Measurements from ENCODE around the gene SP140L.

The SP140L gene

DNA sequence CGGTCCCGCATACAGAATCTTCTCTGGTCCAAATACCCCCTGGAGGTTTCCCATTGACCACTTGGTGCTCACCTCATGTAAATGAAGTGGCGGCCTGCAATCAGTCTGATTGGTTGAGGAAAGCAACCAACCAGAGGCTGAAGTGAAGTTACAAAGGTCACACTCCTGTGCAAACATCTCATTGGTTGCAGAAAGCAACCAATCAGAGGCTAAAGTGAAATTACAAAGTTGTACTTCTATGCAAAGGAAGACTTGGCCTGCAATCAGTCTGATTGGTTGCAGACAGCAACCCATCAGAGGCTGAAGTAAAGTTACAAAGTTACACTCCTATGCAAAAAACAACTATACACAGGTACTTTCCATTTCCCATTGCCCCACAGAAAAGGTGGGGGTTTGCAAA lies 86.5 kb downstream of the SP140L start:
- no peak overlapping the region for H4K91ac ChIP-seq (ENCODE audit: low read length)
- H3K23ac ChIP-seq (ENCODE audit: low read length in 2 of 2), result no peak overlapping the region
- H3K4me1 ChIP-seq (ENCODE audit: control insufficient read depth, insufficient read depth, low read depth, low read length), result peaks cover 19% of the 10 kb centered on the region
- no peak overlapping the region for H3K4me2 ChIP-seq (ENCODE audit: low read length, poor library complexity, severe bottlenecking)
- H2BK120ac ChIP-seq (ENCODE audit: low read depth, low read length), result no peak overlapping the region
- H3K27ac ChIP-seq (ENCODE audit: low read length, poor library complexity, severe bottlenecking), result no peak overlapping the region
- no peak overlapping the region for H2BK12ac ChIP-seq (ENCODE audit: low read length in 2 of 2)
- no peak overlapping the region for H2BK5ac ChIP-seq (ENCODE audit: low read depth, low read length, poor library complexity, severe bottlenecking)
- H3K27me3 ChIP-seq (ENCODE audit: control insufficient read depth in 1 of 2, insufficient read depth in 1 of 2, low read length in 2 of 2), result no peaks in the 10 kb centered on the region
- peaks cover 2 to 5% of the 10 kb centered on the region in 2 experiments for H3K36me3 ChIP-seq (ENCODE audit: control insufficient read depth in 1 of 2, insufficient read depth in 2 of 2, low read depth in 1 of 2, low read length in 2 of 2)
- H3K9ac ChIP-seq (ENCODE audit: low read length), result no peak overlapping the region
- no peak overlapping the region for H3K4me3 ChIP-seq (ENCODE audit: insufficient read depth in 1 of 2, low read depth in 1 of 2, low read length in 2 of 2)
- 98% methylated on average over 3 of the region's 3 CpGs for WGBS
- H3K4ac ChIP-seq (ENCODE audit: low read depth in 1 of 2, low read length in 2 of 2), result no peak overlapping the region
- no peak overlapping the region for H2AK5ac ChIP-seq (ENCODE audit: low read length, severe bottlenecking)
- DNase-seq, result no peak
- H3K79me1 ChIP-seq (replicated peaks; ENCODE audit: low read length, poor library complexity, severe bottlenecking), result peaks cover 1% of the 10 kb centered on the region
- H2BK15ac ChIP-seq (ENCODE audit: low read depth, poor library complexity, severe bottlenecking), result no peak overlapping the region
- H3K9me3 ChIP-seq (ENCODE audit: control insufficient read depth, low read length), result no peaks in the 10 kb centered on the region
- no peak overlapping the region for H4K8ac ChIP-seq (ENCODE audit: low read length)
- H2AFZ ChIP-seq (ENCODE audit: low read depth, low read length), result no peak overlapping the region
- H3K14ac ChIP-seq (ENCODE audit: low read length in 2 of 2), result no peak overlapping the region
- no peak overlapping the region for H3K18ac ChIP-seq (ENCODE audit: low read depth in 1 of 2, low read length in 2 of 2)

DNA sequence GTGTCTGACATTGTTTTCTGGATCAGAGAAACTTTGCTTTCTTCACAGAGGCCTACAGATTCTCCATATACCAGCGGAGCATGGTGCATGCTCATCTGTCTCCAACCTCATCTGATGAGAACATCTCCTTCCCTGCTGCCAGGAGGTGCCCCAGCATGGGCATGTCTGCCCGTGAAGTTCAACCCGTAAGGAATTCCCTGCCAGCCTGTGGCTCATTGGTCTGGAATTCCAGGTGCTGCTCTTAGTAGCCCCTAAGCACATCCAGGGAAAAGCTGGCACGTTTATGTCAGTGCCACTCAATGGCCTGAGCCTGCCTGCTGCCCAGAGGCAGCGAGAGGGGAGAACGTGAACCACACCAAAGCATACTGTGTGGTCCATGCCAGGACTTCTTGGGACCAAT lies 87.3 kb downstream of the SP140L start:
- peak overlapping the region in 1 of 2 experiments; percentile 23 for H2BK12ac ChIP-seq (ENCODE audit: low read length in 2 of 2)
- no peak overlapping the region for H3K23ac ChIP-seq (ENCODE audit: low read length in 2 of 2)
- H2AK5ac ChIP-seq (ENCODE audit: low read length, severe bottlenecking), result no peak overlapping the region

DNA sequence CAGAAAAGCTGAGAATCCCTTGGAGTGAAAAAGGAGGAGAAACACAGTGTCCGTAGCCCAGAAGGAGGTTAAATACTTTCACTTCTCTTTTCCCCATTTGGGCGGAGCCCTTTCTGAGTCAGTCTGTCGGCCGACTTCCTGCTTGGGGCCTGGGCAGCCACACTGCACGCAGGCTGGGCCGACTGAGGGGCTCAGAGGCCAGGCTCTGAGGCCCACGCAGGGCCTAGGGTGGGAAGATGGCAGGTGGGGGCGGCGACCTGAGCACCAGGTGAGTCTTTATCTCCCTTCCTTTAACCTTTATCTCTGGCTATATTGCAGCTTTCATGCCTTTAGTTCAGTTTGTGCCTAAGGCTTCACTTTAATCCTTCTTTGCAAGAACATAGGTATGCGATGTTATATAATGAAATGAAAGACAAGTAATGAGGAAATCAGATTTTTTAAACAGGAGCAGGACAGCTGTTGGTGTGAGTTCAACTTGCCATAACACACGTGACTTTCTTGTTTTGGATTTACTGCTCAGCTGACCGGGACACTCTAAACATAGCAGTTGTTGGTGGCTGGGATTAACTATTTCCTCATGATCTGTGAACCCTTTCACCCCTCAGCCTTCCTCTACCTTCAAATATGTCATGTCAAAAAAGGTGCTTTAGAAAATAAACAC lies 89.2 kb downstream of the SP140L start, which contains the start of gene SP100:
SP100 (plus strand) TSS at position 141 of the 661 bp plus-strand sequence; CDS start at position 237, 96 bp downstream.
- peak within 1 kb of the TSS; percentile 98 for H4K91ac ChIP-seq (ENCODE audit: low read length)
- H3K27me3 ChIP-seq (ENCODE audit: control insufficient read depth in 1 of 2, insufficient read depth in 1 of 2, low read length in 2 of 2), result no peaks in the 10 kb centered on the region
- H4K8ac ChIP-seq (ENCODE audit: low read length), result peak within 1 kb of the TSS; percentile 93
- H2BK12ac ChIP-seq (ENCODE audit: low read length in 2 of 2), result peak within 1 kb of the TSS; percentile 18 to 25
- DNase-seq, result peak; percentile 92
- peak within 1 kb of the TSS; percentile 85 for H3K27ac ChIP-seq (ENCODE audit: low read length, poor library complexity, severe bottlenecking)
- H3K9ac ChIP-seq (ENCODE audit: low read length), result peak within 1 kb of the TSS; percentile 98
- H3K4me2 ChIP-seq (ENCODE audit: low read length, poor library complexity, severe bottlenecking), result peak within 1 kb of the TSS; percentile 91
- H3K79me1 ChIP-seq (replicated peaks; ENCODE audit: low read length, poor library complexity, severe bottlenecking), result peaks cover 3% of the 10 kb centered on the region
- H3K4me1 ChIP-seq (ENCODE audit: control insufficient read depth, insufficient read depth, low read depth, low read length), result peaks cover 16% of the 10 kb centered on the region
- H3K9me3 ChIP-seq (ENCODE audit: control insufficient read depth, low read length), result no peaks in the 10 kb centered on the region
- H2AK5ac ChIP-seq (ENCODE audit: low read length, severe bottlenecking), result peak within 1 kb of the TSS; percentile 83
- H2BK15ac ChIP-seq (ENCODE audit: low read depth, poor library complexity, severe bottlenecking), result no peak within 1 kb of the TSS
- peak within 1 kb of the TSS; percentile 24 for H2BK5ac ChIP-seq (ENCODE audit: low read depth, low read length, poor library complexity, severe bottlenecking)
- H3K18ac ChIP-seq (ENCODE audit: low read depth in 1 of 2, low read length in 2 of 2), result peak within 1 kb of the TSS; percentile 84 to 92
- peak within 1 kb of the TSS in 1 of 2 experiments; percentile 34 for H3K23ac ChIP-seq (ENCODE audit: low read length in 2 of 2)
- 9% methylated on average over 9 of the region's 12 CpGs for WGBS
- no peak within 1 kb of the TSS for H3K14ac ChIP-seq (ENCODE audit: low read length in 2 of 2)
- peak within 1 kb of the TSS; percentile 36 for H2AFZ ChIP-seq (ENCODE audit: low read depth, low read length)
- peak within 1 kb of the TSS; percentile 7 to 87 for H3K4ac ChIP-seq (ENCODE audit: low read depth in 1 of 2, low read length in 2 of 2)
- peak within 1 kb of the TSS; percentile 96 for H2BK120ac ChIP-seq (ENCODE audit: low read depth, low read length)
- H3K4me3 ChIP-seq (ENCODE audit: insufficient read depth in 1 of 2, low read depth in 1 of 2, low read length in 2 of 2), result peak within 1 kb of the TSS; percentile 52 to 91
- peaks cover 0 to 17% of the 10 kb centered on the region in 2 experiments for H3K36me3 ChIP-seq (ENCODE audit: control insufficient read depth in 1 of 2, insufficient read depth in 2 of 2, low read depth in 1 of 2, low read length in 2 of 2)

More for the DNA sequence above, 87.3 kb downstream of the SP140L start:
- H4K91ac ChIP-seq (ENCODE audit: low read length), result no peak overlapping the region
- H3K27me3 ChIP-seq (ENCODE audit: control insufficient read depth in 1 of 2, insufficient read depth in 1 of 2, low read length in 2 of 2), result no peaks in the 10 kb centered on the region
- no peak overlapping the region for H2BK120ac ChIP-seq (ENCODE audit: low read depth, low read length)
- no peak overlapping the region for H4K8ac ChIP-seq (ENCODE audit: low read length)
- WGBS, result 92% methylated on average over 6 of the region's 6 CpGs
- no peak overlapping the region for H3K4me2 ChIP-seq (ENCODE audit: low read length, poor library complexity, severe bottlenecking)
- peaks cover 19% of the 10 kb centered on the region for H3K4me1 ChIP-seq (ENCODE audit: control insufficient read depth, insufficient read depth, low read depth, low read length)
- H3K9me3 ChIP-seq (ENCODE audit: control insufficient read depth, low read length), result no peaks in the 10 kb centered on the region
- no peak overlapping the region for H2BK15ac ChIP-seq (ENCODE audit: low read depth, poor library complexity, severe bottlenecking)
- H3K14ac ChIP-seq (ENCODE audit: low read length in 2 of 2), result no peak overlapping the region
- H3K27ac ChIP-seq (ENCODE audit: low read length, poor library complexity, severe bottlenecking), result no peak overlapping the region
- no peak overlapping the region for H3K4me3 ChIP-seq (ENCODE audit: insufficient read depth in 1 of 2, low read depth in 1 of 2, low read length in 2 of 2)
- no peak overlapping the region for H3K18ac ChIP-seq (ENCODE audit: low read depth in 1 of 2, low read length in 2 of 2)
- H3K79me1 ChIP-seq (replicated peaks; ENCODE audit: low read length, poor library complexity, severe bottlenecking), result peaks cover 3% of the 10 kb centered on the region
- H3K9ac ChIP-seq (ENCODE audit: low read length), result no peak overlapping the region
- DNase-seq, result no peak
- H2BK5ac ChIP-seq (ENCODE audit: low read depth, low read length, poor library complexity, severe bottlenecking), result no peak overlapping the region
- H3K36me3 ChIP-seq (ENCODE audit: control insufficient read depth in 1 of 2, insufficient read depth in 2 of 2, low read depth in 1 of 2, low read length in 2 of 2), result peaks cover 0 to 10% of the 10 kb centered on the region in 2 experiments
- no peak overlapping the region for H2AFZ ChIP-seq (ENCODE audit: low read depth, low read length)
- no peak overlapping the region for H3K4ac ChIP-seq (ENCODE audit: low read depth in 1 of 2, low read length in 2 of 2)

DNA sequence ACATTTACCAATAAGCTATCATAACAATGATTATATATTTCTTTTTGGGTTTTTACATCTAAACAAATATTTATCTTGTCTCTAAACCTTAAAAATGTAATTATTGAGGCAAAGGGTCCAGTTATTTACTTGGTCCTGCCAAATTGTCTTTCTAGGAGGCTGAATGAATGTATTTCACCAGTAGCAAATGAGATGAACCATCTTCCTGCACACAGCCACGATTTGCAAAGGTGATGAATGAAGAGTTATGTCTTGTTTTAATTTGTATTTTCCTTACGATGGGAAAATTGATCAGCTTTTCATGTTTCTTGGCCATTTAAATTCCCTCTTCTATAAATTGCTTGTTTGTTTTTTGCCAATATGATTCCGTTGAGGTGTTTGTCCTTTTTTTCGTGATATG lies 90.4 kb downstream of the SP140L start:
- no peak for DNase-seq
- peak overlapping the region; percentile 66 for H3K4me2 ChIP-seq (ENCODE audit: low read length, poor library complexity, severe bottlenecking)
- H2BK12ac ChIP-seq (ENCODE audit: low read length in 2 of 2), result no peak overlapping the region
- no peak overlapping the region for H2BK120ac ChIP-seq (ENCODE audit: low read depth, low read length)
- no peak overlapping the region for H2BK15ac ChIP-seq (ENCODE audit: low read depth, poor library complexity, severe bottlenecking)
- no peak overlapping the region for H3K4ac ChIP-seq (ENCODE audit: low read depth in 1 of 2, low read length in 2 of 2)
- H3K4me1 ChIP-seq (ENCODE audit: control insufficient read depth, insufficient read depth, low read depth, low read length), result peaks cover 8% of the 10 kb centered on the region
- no peak overlapping the region for H2AK5ac ChIP-seq (ENCODE audit: low read length, severe bottlenecking)
- no peak overlapping the region for H2BK5ac ChIP-seq (ENCODE audit: low read depth, low read length, poor library complexity, severe bottlenecking)
- 100% methylated on average over 2 of the region's 4 CpGs for WGBS
- no peak overlapping the region for H4K91ac ChIP-seq (ENCODE audit: low read length)
- H3K4me3 ChIP-seq (ENCODE audit: insufficient read depth in 1 of 2, low read depth in 1 of 2, low read length in 2 of 2), result peak overlapping the region in 1 of 2 experiments; percentile 91
- no peak overlapping the region for H3K14ac ChIP-seq (ENCODE audit: low read length in 2 of 2)
- no peaks in the 10 kb centered on the region for H3K27me3 ChIP-seq (ENCODE audit: control insufficient read depth in 1 of 2, insufficient read depth in 1 of 2, low read length in 2 of 2)
- H3K9me3 ChIP-seq (ENCODE audit: control insufficient read depth, low read length), result no peaks in the 10 kb centered on the region
- H3K79me1 ChIP-seq (replicated peaks; ENCODE audit: low read length, poor library complexity, severe bottlenecking), result peaks cover 3% of the 10 kb centered on the region
- H3K18ac ChIP-seq (ENCODE audit: low read depth in 1 of 2, low read length in 2 of 2), result no peak overlapping the region
- no peak overlapping the region for H4K8ac ChIP-seq (ENCODE audit: low read length)
- peaks cover 0 to 28% of the 10 kb centered on the region in 2 experiments for H3K36me3 ChIP-seq (ENCODE audit: control insufficient read depth in 1 of 2, insufficient read depth in 2 of 2, low read depth in 1 of 2, low read length in 2 of 2)
- no peak overlapping the region for H3K27ac ChIP-seq (ENCODE audit: low read length, poor library complexity, severe bottlenecking)
- H3K9ac ChIP-seq (ENCODE audit: low read length), result peak overlapping the region; percentile 98
- no peak overlapping the region for H2AFZ ChIP-seq (ENCODE audit: low read depth, low read length)
- H3K23ac ChIP-seq (ENCODE audit: low read length in 2 of 2), result no peak overlapping the region
